Loucy (cell line): ENCODE results near the gene NEMF.

Experiments
- H2AFZ ChIP-seq: fragments of 200-600 bp; sonication (generic); 2 replicates; pipeline ENCODE4 v1.6.0; 2016; ENCODE audit warnings: antibody characterized with exemption, mild to moderate bottlenecking, low read length, moderate library complexity
- H3F3A ChIP-seq: fragments of 200-600 bp; 2 replicates; pipeline ENCODE4 v1.6.0; 2016; ENCODE audit warnings: antibody characterized with exemption, low read depth, mild to moderate bottlenecking
- H3K27me3 ChIP-seq: fragments of 200-600 bp; sonication (generic); 2 replicates; pipeline ENCODE4 v1.6.1; 2014; ENCODE audit warnings: low read length, mild to moderate bottlenecking; ENCODE audit not compliant: insufficient read depth, poor library complexity, severe bottlenecking
- H3K36me3 ChIP-seq: fragments of 200-600 bp; sonication (generic); 2 replicates; pipeline ENCODE4 v1.6.1; 2016; ENCODE audit warnings: low read length; ENCODE audit not compliant: insufficient read depth
- H3K4me1 ChIP-seq: fragments of 200-600 bp; sonication (generic); 2 replicates; pipeline ENCODE4 v1.5.1; 2014; ENCODE audit warnings: low read length, mild to moderate bottlenecking; ENCODE audit not compliant: insufficient read depth, poor library complexity, severe bottlenecking
- H3K4me2 ChIP-seq: fragments of 200-600 bp; sonication (generic); 2 replicates; pipeline ENCODE4 v1.6.0; 2014; ENCODE audit warnings: antibody characterized with exemption, low read length, low read depth, mild to moderate bottlenecking; ENCODE audit not compliant: poor library complexity, severe bottlenecking
- H3K4me3 ChIP-seq: fragments of 200-600 bp; sonication (generic); 2 replicates; pipeline ENCODE4 v1.5.1; 2014; ENCODE audit warnings: low read length, mild to moderate bottlenecking, mixed read lengths; ENCODE audit not compliant: poor library complexity, severe bottlenecking
- H3K79me2 ChIP-seq: fragments of 200-600 bp; sonication (generic); 2 replicates; pipeline ENCODE4 v1.6.1; 2014; ENCODE audit warnings: low read length; ENCODE audit not compliant: insufficient read depth
- H3K9ac ChIP-seq: fragments of 200-600 bp; sonication (generic); 2 replicates; pipeline ENCODE4 v1.6.0; 2014; ENCODE audit warnings: mild to moderate bottlenecking, low read depth, low read length, moderate library complexity; ENCODE audit not compliant: poor library complexity, severe bottlenecking
- H3K9me2 ChIP-seq: fragments of 200-600 bp; sonication (generic); replicated peaks from 2 replicates; pipeline ENCODE4 v1.6.1; 2016; ENCODE audit warnings: low read depth, low read length, mixed read lengths
- H3K9me3 ChIP-seq: fragments of 200-600 bp; sonication (generic); 2 replicates; pipeline ENCODE4 v1.6.1; 2014; ENCODE audit warnings: mild to moderate bottlenecking, antibody characterized with exemption, low read length, low read depth; ENCODE audit not compliant: insufficient read depth
- H4K20me1 ChIP-seq: fragments of 200-600 bp; sonication (generic); 2 replicates; pipeline ENCODE4 v1.6.0; 2014; ENCODE audit warnings: antibody characterized with exemption, low read length, mild to moderate bottlenecking; ENCODE audit not compliant: insufficient read depth, poor library complexity, severe bottlenecking
- CTCF ChIP-seq: fragments of 200-600 bp; sonication (generic); conservative IDR thresholded peaks from 2 replicates; pipeline ENCODE4 v1.5.1; 2014; ENCODE audit warnings: mild to moderate bottlenecking, antibody characterized with exemption, low read length
- EZH2phosphoT487 ChIP-seq: fragments of 200-600 bp; IDR thresholded peaks from 2 replicates; pipeline ENCODE4 v1.6.1; 2018; ENCODE audit warnings: antibody characterized with exemption, mild to moderate bottlenecking, moderate library complexity, borderline replicate concordance

NEMF gene

GRCh38 chr14:49767571-49768300 is 84.9 kb downstream of the NEMF start, which contains the start of gene KLHDC2:
Gene KLHDC2, plus strand, starts transcription at chr14:49768153. Its CDS starts 316 bp downstream, at chr14:49768469.
- Histone ChIP-seq H3K79me2 (peaks cover 33% of the 10 kb centered on the region), H3K4me2 (peak within 1 kb of the TSS; percentile 88), H2AFZ (peak within 1 kb of the TSS; percentile 98), H3K27me3 (peaks cover 6% of the 10 kb centered on the region), H3K36me3 (no peaks in the 10 kb centered on the region), H3K9me2 (no peaks in the 10 kb centered on the region), H3K9me3 (no peaks in the 10 kb centered on the region), H3K9ac (peak within 1 kb of the TSS; percentile 100), H3K4me3 (peak within 1 kb of the TSS; percentile 100), H4K20me1 (peaks cover 18% of the 10 kb centered on the region), H3K4me1 (peaks cover 16% of the 10 kb centered on the region), H3F3A (peaks cover 6% of the 10 kb centered on the region; the same call in 1 of the 2 replicates)
- peak; percentile 40 for TF ChIP-seq CTCF
- TF ChIP-seq EZH2phosphoT487 = no peak

- peaks cover 6% of the 10 kb centered on the region for H3K27me3 ChIP-seq
- peaks cover 33% of the 10 kb centered on the region for H3K79me2 ChIP-seq
- peak overlapping the region; percentile 100 for H3K9ac ChIP-seq
- H3F3A ChIP-seq = peaks cover 6% of the 10 kb centered on the region; the same call in 1 of the 2 replicates
- H3K36me3 ChIP-seq = no peaks in the 10 kb centered on the region
- peaks cover 16% of the 10 kb centered on the region for H3K4me1 ChIP-seq
- no peaks in the 10 kb centered on the region for H3K9me2 ChIP-seq
- peak overlapping the region; percentile 98 for H2AFZ ChIP-seq
- peaks cover 18% of the 10 kb centered on the region for H4K20me1 ChIP-seq
- H3K9me3 ChIP-seq = no peaks in the 10 kb centered on the region
- no peak for TF ChIP-seq CTCF
- no peak for TF ChIP-seq EZH2phosphoT487
- peak overlapping the region; percentile 100 for H3K4me3 ChIP-seq
- H3K4me2 ChIP-seq = peak overlapping the region; percentile 88
Observed at GRCh38 chr14:49767270-49767570, 85.4 kb downstream of the NEMF start.

- Histone ChIP-seq H3K36me3 (no peaks in the 10 kb centered on the region), H3K27me3 (peaks cover 6% of the 10 kb centered on the region), H3K9me2 (no peaks in the 10 kb centered on the region), H3K9me3 (no peaks in the 10 kb centered on the region), H3F3A (0 out of 2 replicates have a peak, but pooled peaks cover 6% of the 10 kb centered on the region), H3K4me2 (peak overlapping the region; percentile 88), H2AFZ (peak overlapping the region; percentile 98), H3K4me3 (peak overlapping the region; percentile 100), H3K4me1 (peaks cover 16% of the 10 kb centered on the region), H4K20me1 (peaks cover 18% of the 10 kb centered on the region), H3K9ac (peak overlapping the region; percentile 100), H3K79me2 (peaks cover 33% of the 10 kb centered on the region)
- TF ChIP-seq EZH2phosphoT487 (no peak), CTCF (no peak)
Observed at GRCh38 chr14:49766839-49767238, 85.7 kb downstream of the NEMF start.
